SJSA1 (cell line): Measurements from ENCODE around the gene PAX6. TPM values are rescaled to one million over a fixed set of nuclear protein-coding genes. Genes with fewer than 3 reads are reported as not detected.

ENCODE experiments used
- DNase-seq, 2 experiments: peaks; one replicate each; pipeline ENCODE4 v3.0.0-alpha.2; 2015 to 2020; ENCODE audit warnings: low spot score in 2 of 2, low read depth in 1 of 2
- H3K27ac ChIP-seq: fragments of 250-450 bp; sonication (Bioruptor Pico); 2 replicates; pipeline ENCODE4 v1.5.1; 2020; ENCODE audit warnings: mild to moderate bottlenecking, moderate library complexity
- H3K27me3 ChIP-seq: fragments of 250-450 bp; sonication (Bioruptor Pico); replicated peaks from 2 replicates; pipeline ENCODE4 v1.5.1; 2020; ENCODE audit warnings: mild to moderate bottlenecking, moderate library complexity
- H3K36me3 ChIP-seq: fragments of 250-450 bp; sonication (Bioruptor Pico); 2 replicates; pipeline ENCODE4 v1.5.1; 2020; ENCODE audit warnings: mild to moderate bottlenecking
- H3K4me1 ChIP-seq: fragments of 250-450 bp; sonication (Bioruptor Pico); replicated peaks from 2 replicates; pipeline ENCODE4 v1.6.1; 2021; ENCODE audit warnings: mild to moderate bottlenecking
- H3K4me3 ChIP-seq: fragments of 250-450 bp; sonication (Bioruptor Pico); 2 replicates; pipeline ENCODE4 v1.5.1; 2020; ENCODE audit warnings: mild to moderate bottlenecking
- H3K9me3 ChIP-seq: fragments of 250-450 bp; sonication (Bioruptor Pico); replicated peaks from 2 replicates; pipeline ENCODE4 v1.5.1; 2020; ENCODE audit warnings: mild to moderate bottlenecking
- total RNA-seq: library from RNA; depleted of rRNA; stranded (reverse); fragments of >200 nt; shearing (Covaris generic); gene quantifications from 2 replicates; pipeline ENCODE4 v1.2.3, GENCODE V29; 2014

The PAX6 gene
- total RNA-seq, 1 experiment from 2014 or later: 1.7 TPM

- Histone ChIP-seq H3K27ac (no peak overlapping the region), H3K4me1 (no peaks in the 10 kb centered on the region), H3K4me3 (no peak overlapping the region), H3K9me3 (no peaks in the 10 kb centered on the region), H3K27me3 (no peaks in the 10 kb centered on the region), H3K36me3 (no peaks in the 10 kb centered on the region)
- no peak for DNase-seq
Observed at GRCh38 chr11:31801298-31801702, 9.8 kb downstream of the PAX6 start.

GRCh38 chr11:31800398-31801265, 10.5 kb downstream of the PAX6 start:
- H3K27me3 ChIP-seq: no peaks in the 10 kb centered on the region
- H3K4me3 ChIP-seq: no peak overlapping the region
- no peak for DNase-seq
- no peak overlapping the region for H3K27ac ChIP-seq
- no peaks in the 10 kb centered on the region for H3K4me1 ChIP-seq
- no peaks in the 10 kb centered on the region for H3K36me3 ChIP-seq
- no peaks in the 10 kb centered on the region for H3K9me3 ChIP-seq

GRCh38 chr11:31799435-31800397, 11.4 kb downstream of the PAX6 start:
- no peak for DNase-seq
- Histone ChIP-seq H3K9me3 (no peaks in the 10 kb centered on the region), H3K27ac (no peak overlapping the region), H3K27me3 (no peaks in the 10 kb centered on the region), H3K4me1 (no peaks in the 10 kb centered on the region), H3K36me3 (no peaks in the 10 kb centered on the region), H3K4me3 (no peak overlapping the region)

- Histone ChIP-seq H3K4me1 (no peaks in the 10 kb centered on the region), H3K27ac (no peak overlapping the region), H3K9me3 (no peaks in the 10 kb centered on the region), H3K4me3 (no peak overlapping the region), H3K36me3 (no peaks in the 10 kb centered on the region), H3K27me3 (no peaks in the 10 kb centered on the region)
- DNase-seq: no peak
Observed at GRCh38 chr11:31798554-31799434, 12.3 kb downstream of the PAX6 start.

- H3K27ac ChIP-seq: no peak overlapping the region
- no peaks in the 10 kb centered on the region for H3K36me3 ChIP-seq
- no peak overlapping the region for H3K4me3 ChIP-seq
- no peaks in the 10 kb centered on the region for H3K9me3 ChIP-seq
- DNase-seq: no peak
- no peaks in the 10 kb centered on the region for H3K27me3 ChIP-seq
- no peaks in the 10 kb centered on the region for H3K4me1 ChIP-seq
Observed at GRCh38 chr11:31798057-31798553, 13.0 kb downstream of the PAX6 start.

- Histone ChIP-seq H3K27me3 (no peaks in the 10 kb centered on the region), H3K27ac (no peak overlapping the region), H3K4me1 (no peaks in the 10 kb centered on the region), H3K9me3 (no peaks in the 10 kb centered on the region), H3K4me3 (no peak overlapping the region), H3K36me3 (no peaks in the 10 kb centered on the region)
- no peak for DNase-seq
Observed at GRCh38 chr11:31797190-31798056, 13.7 kb downstream of the PAX6 start.

- Histone ChIP-seq H3K4me1 (no peaks in the 10 kb centered on the region), H3K27me3 (no peaks in the 10 kb centered on the region), H3K9me3 (no peaks in the 10 kb centered on the region), H3K4me3 (no peak overlapping the region), H3K36me3 (no peaks in the 10 kb centered on the region), H3K27ac (no peak overlapping the region)
- DNase-seq: no peak
Observed at GRCh38 chr11:31796499-31797189, 14.5 kb downstream of the PAX6 start.

- H3K9me3 ChIP-seq: no peaks in the 10 kb centered on the region
- no peaks in the 10 kb centered on the region for H3K27me3 ChIP-seq
- H3K27ac ChIP-seq: no peak overlapping the region
- no peak overlapping the region for H3K4me3 ChIP-seq
- H3K4me1 ChIP-seq: no peaks in the 10 kb centered on the region
- no peaks in the 10 kb centered on the region for H3K36me3 ChIP-seq
- no peak for DNase-seq
Observed at GRCh38 chr11:31795706-31796498, 15.2 kb downstream of the PAX6 start.

GRCh38 chr11:31794548-31794947, 16.6 kb downstream of the PAX6 start:
- no peaks in the 10 kb centered on the region for H3K9me3 ChIP-seq
- no peak overlapping the region for H3K4me3 ChIP-seq
- H3K27ac ChIP-seq: no peak overlapping the region
- H3K36me3 ChIP-seq: no peaks in the 10 kb centered on the region
- no peaks in the 10 kb centered on the region for H3K27me3 ChIP-seq
- DNase-seq: no peak
- no peaks in the 10 kb centered on the region for H3K4me1 ChIP-seq

- no peak for DNase-seq
- Histone ChIP-seq H3K36me3 (no peaks in the 10 kb centered on the region), H3K4me3 (no peak overlapping the region)
Observed at GRCh38 chr11:31793264-31793663, 17.9 kb downstream of the PAX6 start.

GRCh38 chr11:31792456-31792855, 18.7 kb downstream of the PAX6 start:
- Histone ChIP-seq H3K4me3 (no peak overlapping the region), H3K4me1 (no peaks in the 10 kb centered on the region), H3K27me3 (no peaks in the 10 kb centered on the region), H3K9me3 (no peaks in the 10 kb centered on the region), H3K36me3 (no peaks in the 10 kb centered on the region), H3K27ac (no peak overlapping the region)
- DNase-seq: no peak

More at GRCh38 chr11:31793264-31793663, 17.9 kb downstream of the PAX6 start:
- Histone ChIP-seq H3K27ac (no peak overlapping the region), H3K27me3 (no peaks in the 10 kb centered on the region), H3K4me1 (no peaks in the 10 kb centered on the region), H3K9me3 (no peaks in the 10 kb centered on the region)
